Duodenal mucosa (tissue), 2 donors: ENCODE measurements around the gene RNF121.

Source experiments
- H3K27ac ChIP-seq: one replicate; pipeline ENCODE4 v1.7.0; 2013; ENCODE audit warnings: low read depth, low read length
- H3K27me3 ChIP-seq, 2 donors: one replicate each; pipeline ENCODE4 v1.7.0; 2013; ENCODE audit warnings: low read length in 2 of 2, control low read depth in 1 of 2; ENCODE audit not compliant: insufficient read depth in 2 of 2, control insufficient read depth in 1 of 2
- H3K36me3 ChIP-seq, 2 donors: one replicate each; pipeline ENCODE4 v1.7.0; 2013; ENCODE audit warnings: low read length in 2 of 2, control low read depth in 1 of 2; ENCODE audit not compliant: insufficient read depth in 2 of 2, control insufficient read depth in 1 of 2
- H3K4me1 ChIP-seq, 2 donors: one replicate each; pipeline ENCODE4 v1.7.0; 2013; ENCODE audit warnings: low read length in 2 of 2, control low read depth in 1 of 2; ENCODE audit not compliant: insufficient read depth in 2 of 2, control insufficient read depth in 1 of 2
- H3K4me3 ChIP-seq, 2 donors: one replicate each; pipeline ENCODE4 v1.7.0; 2013; ENCODE audit warnings: low read length in 2 of 2, low read depth in 1 of 2
- H3K9ac ChIP-seq, 2 donors: one replicate each; pipeline ENCODE4 v1.7.0; 2013; ENCODE audit warnings: low read length in 2 of 2, low read depth in 1 of 2
- H3K9me3 ChIP-seq, 2 donors: one replicate each; pipeline ENCODE4 v1.7.0; 2013; ENCODE audit warnings: low read length in 2 of 2, control low read depth in 1 of 2; ENCODE audit not compliant: control insufficient read depth in 1 of 2

The RNF121 gene

DNA sequence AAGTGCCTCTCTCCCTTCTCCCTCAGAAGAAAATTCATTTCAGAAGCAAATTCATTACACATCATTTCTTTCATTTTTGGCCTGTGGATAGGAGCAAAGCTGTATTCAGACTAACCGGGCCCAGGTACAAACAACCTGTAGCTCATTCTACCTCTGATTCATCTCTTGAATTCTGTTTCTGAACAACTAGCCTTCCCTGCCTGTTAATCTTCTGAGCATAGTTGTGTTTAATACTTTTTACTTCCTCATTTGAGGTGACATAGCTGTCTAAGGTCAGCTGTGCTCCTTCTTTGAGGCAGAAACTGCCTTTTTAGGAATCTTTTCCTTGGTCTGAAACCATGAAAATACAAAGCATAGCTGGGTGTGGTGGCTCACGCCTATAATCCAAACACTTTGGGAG is 57.3 kb downstream of the RNF121 start:
- peaks cover 5 to 57% of the 10 kb centered on the region in 2 donors for H3K36me3 ChIP-seq
- H3K27ac ChIP-seq: no peak overlapping the region
- no peaks in the 10 kb centered on the region for H3K4me1 ChIP-seq
- H3K4me3 ChIP-seq: no peak overlapping the region
- no peak overlapping the region for H3K9ac ChIP-seq
- no peaks in the 10 kb centered on the region for H3K27me3 ChIP-seq
- no peaks in the 10 kb centered on the region for H3K9me3 ChIP-seq

- Histone ChIP-seq H3K9me3 (no peaks in the 10 kb centered on the region), H3K27me3 (no peaks in the 10 kb centered on the region), H3K27ac (no peak overlapping the region), H3K36me3 (peaks cover 5 to 61% of the 10 kb centered on the region in 2 donors), H3K9ac (no peak overlapping the region), H3K4me3 (no peak overlapping the region), H3K4me1 (no peaks in the 10 kb centered on the region)
Measured at GRCh38 chr11:71987521-71987920, 58.7 kb downstream of the RNF121 start.

DNA sequence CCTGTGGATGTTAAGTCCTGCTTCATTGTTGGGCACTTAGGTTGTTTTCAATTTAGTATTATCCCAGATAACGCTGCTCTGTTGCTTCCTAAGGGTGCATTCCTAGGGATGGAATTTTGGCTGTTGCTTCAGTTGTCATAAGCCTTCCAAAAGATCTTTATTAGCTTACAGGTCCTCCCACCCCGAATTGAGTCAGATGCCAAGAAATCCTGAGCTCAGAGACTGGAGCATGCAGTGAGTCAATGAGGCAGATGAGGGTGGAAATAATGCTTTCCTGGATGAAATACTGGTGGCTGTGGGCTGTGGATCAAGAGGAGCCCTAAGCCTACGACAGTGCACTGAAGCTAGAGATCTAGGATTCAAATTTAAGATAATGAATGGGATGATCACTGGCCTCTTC is 59.2 kb downstream of the RNF121 start:
- Histone ChIP-seq H3K9ac (no peak overlapping the region), H3K9me3 (no peaks in the 10 kb centered on the region), H3K4me1 (no peaks in the 10 kb centered on the region), H3K27me3 (no peaks in the 10 kb centered on the region), H3K4me3 (no peak overlapping the region), H3K36me3 (peaks cover 5 to 56% of the 10 kb centered on the region in 2 donors), H3K27ac (no peak overlapping the region)

- Histone ChIP-seq H3K4me3 (no peak overlapping the region), H3K9me3 (no peaks in the 10 kb centered on the region), H3K27ac (no peak overlapping the region), H3K4me1 (no peaks in the 10 kb centered on the region), H3K9ac (no peak overlapping the region), H3K36me3 (peaks cover 7 to 48% of the 10 kb centered on the region in 2 donors), H3K27me3 (no peaks in the 10 kb centered on the region)
Measured at GRCh38 chr11:71990701-71991100, 61.9 kb downstream of the RNF121 start.

DNA sequence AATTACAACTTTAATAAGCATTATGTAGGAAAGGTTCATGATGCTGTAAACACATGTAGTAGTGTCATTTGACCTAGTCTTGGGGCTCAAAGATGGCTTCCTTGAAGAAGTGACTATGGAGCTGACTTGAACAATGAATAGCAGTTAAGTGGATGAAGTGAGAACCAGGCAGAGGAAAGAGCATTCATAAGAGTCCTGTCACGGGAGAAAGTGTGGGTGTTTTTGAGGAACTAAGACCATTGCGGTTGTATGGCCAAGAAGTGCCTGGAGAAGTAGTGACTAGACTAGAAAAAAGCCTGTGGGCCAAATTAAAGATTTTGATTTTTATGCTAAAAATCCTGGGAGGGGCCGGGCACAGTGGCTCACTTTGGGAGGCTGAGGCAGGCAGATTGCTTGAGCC is 62.6 kb downstream of the RNF121 start:
- Histone ChIP-seq H3K4me1 (no peaks in the 10 kb centered on the region), H3K27ac (no peak overlapping the region), H3K36me3 (peaks cover 7 to 46% of the 10 kb centered on the region in 2 donors), H3K27me3 (no peaks in the 10 kb centered on the region), H3K9me3 (no peaks in the 10 kb centered on the region), H3K9ac (no peak overlapping the region), H3K4me3 (no peak overlapping the region)

DNA sequence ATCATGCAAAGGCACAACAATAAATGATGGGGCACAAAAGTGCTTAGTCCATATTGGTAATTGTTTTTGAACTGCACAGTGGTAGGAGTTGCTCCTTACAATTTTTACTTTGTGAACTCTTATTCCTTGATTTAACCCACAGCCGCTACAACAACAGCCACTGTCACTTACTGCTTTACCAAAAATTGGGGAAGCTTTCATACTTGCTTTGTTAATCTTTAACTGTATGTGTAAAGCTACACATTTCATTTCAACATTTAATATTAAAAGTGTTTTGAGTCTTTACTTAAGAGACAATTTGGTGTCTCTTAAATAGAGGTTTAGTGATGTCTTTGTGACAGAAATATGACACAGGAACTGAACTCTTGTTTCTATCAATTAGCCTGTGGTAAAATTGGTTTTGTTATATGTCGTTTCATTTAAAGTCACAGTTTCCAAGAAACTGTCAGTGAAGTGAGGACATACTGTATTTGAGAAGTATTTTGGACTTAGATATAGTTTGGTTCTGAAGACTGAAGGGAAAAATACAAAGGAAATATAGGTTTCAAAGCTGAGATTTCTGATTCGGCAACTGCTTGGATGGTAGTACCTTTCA is 63.4 kb downstream of the RNF121 start:
- H3K4me3 ChIP-seq: no peak overlapping the region
- H3K9me3 ChIP-seq: no peaks in the 10 kb centered on the region
- no peaks in the 10 kb centered on the region for H3K27me3 ChIP-seq
- no peak overlapping the region for H3K9ac ChIP-seq
- H3K27ac ChIP-seq: no peak overlapping the region
- H3K36me3 ChIP-seq: peaks cover 7 to 46% of the 10 kb centered on the region in 2 donors
- no peaks in the 10 kb centered on the region for H3K4me1 ChIP-seq

DNA sequence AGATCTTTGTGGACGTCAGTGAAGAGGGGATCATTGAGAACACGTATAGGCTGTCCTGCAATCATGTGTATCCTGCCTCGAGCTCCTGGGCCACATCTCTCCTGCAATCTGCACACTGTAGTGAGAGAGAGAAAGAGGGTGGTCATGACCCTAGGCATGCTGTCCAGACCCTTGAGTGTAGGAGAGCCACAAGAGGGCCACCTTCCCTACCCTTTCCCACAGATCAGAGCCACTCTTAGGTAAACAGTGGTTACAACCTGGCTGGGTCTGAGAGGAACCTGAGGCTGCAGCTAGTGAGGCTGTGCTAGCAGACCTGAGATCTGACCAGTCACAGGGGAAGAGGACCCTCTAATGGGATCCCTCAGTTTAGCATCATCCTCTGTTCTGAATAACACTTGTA is 65.9 kb downstream of the RNF121 start:
- Histone ChIP-seq H3K27ac (no peak overlapping the region), H3K4me1 (peaks cover 16 to 18% of the 10 kb centered on the region in 2 donors), H3K27me3 (no peaks in the 10 kb centered on the region), H3K36me3 (peaks cover 5 to 35% of the 10 kb centered on the region in 2 donors), H3K9ac (no peak overlapping the region), H3K4me3 (no peak overlapping the region), H3K9me3 (no peaks in the 10 kb centered on the region)

GRCh38 chr11:71995726-71996291 is 67.0 kb downstream of the RNF121 start:
- Histone ChIP-seq H3K27me3 (no peaks in the 10 kb centered on the region), H3K4me1 (peaks cover 23 to 28% of the 10 kb centered on the region in 2 donors), H3K27ac (no peak overlapping the region), H3K9ac (no peak overlapping the region), H3K4me3 (no peak overlapping the region), H3K36me3 (peaks cover 5 to 33% of the 10 kb centered on the region in 2 donors), H3K9me3 (no peaks in the 10 kb centered on the region)

DNA sequence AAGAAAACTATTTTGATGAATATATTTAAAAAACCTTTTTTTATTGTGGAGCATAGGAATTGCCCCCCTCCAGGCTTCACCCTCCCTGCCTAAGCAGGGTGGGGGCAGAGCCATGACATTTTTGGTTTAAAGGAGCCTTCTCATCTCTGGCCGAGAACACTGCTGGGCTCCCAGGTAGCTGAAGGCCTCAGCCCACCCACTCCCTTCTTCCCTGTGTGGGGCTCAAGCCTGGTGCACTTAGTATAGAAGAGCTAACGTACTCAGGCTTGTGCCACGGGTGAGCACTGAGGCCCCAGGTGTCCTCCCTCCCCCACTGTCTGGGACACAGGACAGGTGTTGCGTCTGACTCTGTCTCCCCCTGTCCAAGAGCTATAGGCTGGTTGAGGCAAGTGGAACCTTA is 67.7 kb downstream of the RNF121 start:
- no peak overlapping the region for H3K27ac ChIP-seq
- no peaks in the 10 kb centered on the region for H3K27me3 ChIP-seq
- peaks cover 23 to 28% of the 10 kb centered on the region in 2 donors for H3K4me1 ChIP-seq
- no peak overlapping the region for H3K4me3 ChIP-seq
- no peaks in the 10 kb centered on the region for H3K9me3 ChIP-seq
- peaks cover 12 to 33% of the 10 kb centered on the region in 2 donors for H3K36me3 ChIP-seq
- no peak overlapping the region for H3K9ac ChIP-seq

DNA sequence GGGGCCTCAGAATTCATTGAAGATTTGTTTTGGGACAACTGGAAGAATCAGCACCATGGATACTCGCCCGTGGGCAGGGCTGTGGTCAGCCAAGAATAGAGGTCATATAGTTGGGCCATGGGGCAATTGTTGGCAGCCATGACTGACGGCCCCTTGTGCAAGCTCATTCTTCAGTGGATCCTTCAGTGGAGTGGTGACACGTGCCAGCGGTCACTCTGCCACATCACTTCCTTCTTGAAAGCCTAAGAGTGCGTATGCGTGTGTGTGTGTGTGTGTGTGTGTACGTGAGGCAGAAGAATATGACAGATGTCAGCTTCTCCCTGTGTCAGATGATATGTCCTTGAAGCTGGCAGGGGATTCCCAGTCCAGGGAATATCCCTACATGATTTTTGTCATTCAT is 68.1 kb downstream of the RNF121 start:
- Histone ChIP-seq H3K9ac (no peak overlapping the region), H3K4me1 (peaks cover 23 to 28% of the 10 kb centered on the region in 2 donors), H3K9me3 (no peaks in the 10 kb centered on the region), H3K36me3 (peaks cover 16 to 37% of the 10 kb centered on the region in 2 donors), H3K4me3 (no peak overlapping the region), H3K27ac (no peak overlapping the region), H3K27me3 (no peaks in the 10 kb centered on the region)
